Measurements from ENCODE around the gene NUDT19.
"Not testable (repeated sequence)": the region's sequence is repeated elsewhere in the genome, so short reads cannot be mapped to it uniquely, and the experiment has no call there.

- not testable (repeated sequence) for TF ChIP-seq POLR2A, CTCF (IDR thresholded peaks at IDR 0.05)
These were observed 2.7 kb downstream of the NUDT19 start for GRCh38 chr19:32694316-32694715.
